ENCODE data around the gene TMEM63B.

The TMEM63B gene

DNA sequence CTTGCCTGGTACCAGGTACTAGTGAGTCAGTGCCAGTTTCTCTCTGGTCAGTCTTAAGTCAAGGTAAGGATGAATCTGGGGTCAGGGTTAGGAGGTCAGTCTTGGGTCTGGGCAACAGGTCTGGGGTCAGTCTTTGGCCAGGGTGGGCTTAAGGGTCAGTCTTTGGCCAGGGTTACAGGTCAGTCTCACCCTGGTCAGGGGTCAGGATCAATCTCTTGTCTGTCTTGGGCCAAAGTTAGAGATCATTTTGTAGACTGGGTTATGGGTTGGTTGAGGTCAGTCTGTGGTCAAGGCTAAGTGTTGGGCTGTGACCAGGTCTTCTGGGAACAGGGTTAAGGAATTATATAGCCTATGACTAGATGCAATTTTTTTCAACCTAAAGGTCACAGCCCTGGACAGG, 18.5 kb downstream of the TMEM63B start:
- no peak for DNase-seq

DNA sequence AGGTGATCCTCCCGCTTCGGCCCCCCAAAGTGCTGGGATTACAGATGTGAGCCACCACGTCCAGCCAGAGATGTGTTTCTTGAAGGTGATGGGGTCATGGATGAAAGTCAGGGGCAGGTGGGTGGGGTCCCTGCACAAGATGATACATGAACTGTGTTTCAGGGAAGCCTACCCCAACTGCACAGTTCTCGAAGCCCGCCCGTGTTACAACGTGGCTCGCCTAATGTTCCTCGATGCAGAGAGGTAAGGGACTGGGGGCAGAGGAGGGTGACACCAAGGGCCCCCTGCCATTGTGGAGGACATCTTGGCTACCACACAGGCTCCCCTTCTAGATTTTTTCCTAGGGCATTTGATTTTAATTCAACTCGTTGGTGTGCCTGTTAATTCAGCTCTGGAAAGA, 19.3 kb downstream of the TMEM63B start:
- DNase-seq, result no peak

- DNase-seq, result no peak
Measured at GRCh38 chr6:44147256-44147655, 19.9 kb downstream of the TMEM63B start.

DNA sequence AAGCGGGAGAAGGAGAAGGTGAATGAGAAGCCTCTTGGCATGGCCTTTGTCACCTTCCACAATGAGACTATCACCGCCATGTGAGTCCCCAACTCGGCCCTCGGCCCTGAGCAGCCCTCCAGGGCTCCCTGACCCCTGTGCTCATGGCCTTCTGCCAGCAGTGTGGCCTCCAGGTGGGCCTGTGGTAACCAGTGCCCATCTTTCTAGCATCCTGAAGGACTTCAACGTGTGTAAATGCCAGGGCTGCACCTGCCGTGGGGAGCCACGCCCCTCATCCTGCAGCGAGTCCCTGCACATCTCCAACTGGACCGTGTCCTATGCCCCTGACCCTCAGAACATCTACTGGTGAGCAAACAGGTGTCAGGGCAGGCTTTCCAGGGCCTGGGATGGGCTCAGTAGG, 21.0 kb downstream of the TMEM63B start:
- no peak for DNase-seq

DNA sequence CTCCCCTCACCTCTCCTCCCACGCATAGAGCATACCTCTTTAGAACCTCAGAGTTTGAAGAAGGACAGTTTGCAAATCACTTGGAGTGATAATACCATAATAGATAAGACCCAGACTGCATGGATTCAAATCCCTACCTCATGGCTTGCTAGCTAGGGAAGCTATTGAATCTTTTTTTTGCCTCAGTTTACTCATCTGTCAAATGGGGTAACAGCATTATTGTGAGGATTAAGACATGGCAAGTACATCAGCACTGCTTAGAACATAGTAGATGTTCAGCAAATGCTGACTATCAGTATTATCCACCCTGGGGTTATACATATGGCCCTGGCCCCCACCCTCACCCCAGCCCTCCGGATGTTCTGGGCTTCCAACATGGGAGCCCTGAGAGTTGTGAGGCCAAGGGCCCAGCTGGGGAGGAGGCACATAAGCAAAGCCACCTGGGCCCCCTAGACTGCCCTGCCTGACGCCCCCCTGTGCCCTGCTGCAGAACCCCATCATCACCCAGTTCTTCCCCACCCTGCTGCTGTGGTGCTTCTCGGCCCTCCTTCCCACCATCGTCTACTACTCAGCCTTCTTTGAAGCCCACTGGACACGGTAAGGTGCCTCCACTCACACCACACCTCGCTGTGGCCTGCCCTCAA, 22.1 kb downstream of the TMEM63B start:
- DNase-seq, result no peak

DNA sequence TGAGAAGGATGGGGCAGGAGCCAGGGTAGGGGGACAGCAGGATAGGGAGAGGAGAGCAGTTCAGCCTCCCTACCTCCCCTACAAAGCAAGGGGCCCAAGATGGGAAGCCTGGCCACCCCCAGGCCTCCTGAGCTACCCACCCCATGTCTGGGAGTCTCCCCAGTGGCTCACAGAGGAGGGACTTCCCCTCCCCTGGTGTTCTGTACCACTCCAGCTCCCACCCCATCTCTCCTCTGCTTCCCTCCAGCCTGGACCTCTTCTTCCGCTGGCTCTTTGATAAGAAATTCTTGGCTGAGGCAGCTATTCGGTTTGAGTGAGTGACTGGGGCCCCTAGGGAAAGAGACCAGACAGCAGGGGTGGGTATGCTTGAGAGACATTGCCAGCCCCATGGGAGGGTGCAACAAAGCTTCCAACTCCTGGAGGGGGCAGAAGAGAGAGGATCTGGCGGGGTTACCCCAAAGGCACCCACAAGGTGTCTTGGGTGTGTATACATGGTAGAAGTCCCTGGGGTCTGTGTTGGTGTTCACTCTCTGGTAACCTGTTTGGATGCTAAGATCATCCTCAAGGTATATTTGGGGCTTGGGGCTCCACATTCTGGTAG, 23.1 kb downstream of the TMEM63B start:
- DNase-seq, result no peak

DNA sequence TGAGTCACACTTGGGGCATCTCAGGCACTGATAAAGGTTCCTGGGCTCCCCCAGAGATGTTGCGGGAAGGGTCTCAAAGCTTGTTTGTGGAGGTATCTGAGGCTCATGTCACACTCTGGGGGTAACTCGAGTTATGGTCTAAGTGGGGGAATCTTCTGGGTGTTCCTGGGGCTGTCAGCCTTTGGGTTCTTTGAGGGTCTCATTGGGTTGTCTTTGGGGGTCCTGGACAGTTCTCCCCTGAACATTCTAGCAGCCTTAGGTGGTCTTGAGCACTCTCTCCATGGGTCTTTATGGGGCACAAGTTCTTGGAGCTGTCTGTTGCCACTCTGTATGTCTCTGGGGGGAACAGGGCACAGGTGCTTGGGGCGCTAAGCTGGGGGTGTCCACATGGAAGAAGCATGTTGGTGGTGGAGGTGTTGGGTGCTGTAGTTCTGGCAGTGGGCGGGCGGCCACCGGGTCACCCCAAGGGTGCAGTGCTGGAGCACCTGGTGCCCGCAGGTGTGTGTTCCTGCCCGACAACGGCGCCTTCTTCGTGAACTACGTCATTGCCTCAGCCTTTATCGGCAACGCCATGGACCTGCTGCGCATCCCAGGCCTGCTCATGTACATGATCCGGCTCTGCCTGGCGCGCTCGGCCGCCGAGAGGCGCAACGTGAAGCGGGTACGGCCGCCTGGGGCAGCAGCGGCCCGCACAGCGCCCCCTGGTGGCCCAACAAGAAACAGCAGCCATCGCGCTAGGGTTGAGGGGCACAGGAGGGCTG, 24.2 kb downstream of the TMEM63B start:
- peak; percentile 96 for DNase-seq

- no peak for DNase-seq
Measured at GRCh38 chr6:44152109-44152461, 24.7 kb downstream of the TMEM63B start.

- no peak for DNase-seq
Measured at GRCh38 chr6:44152533-44152932, 25.2 kb downstream of the TMEM63B start.

DNA sequence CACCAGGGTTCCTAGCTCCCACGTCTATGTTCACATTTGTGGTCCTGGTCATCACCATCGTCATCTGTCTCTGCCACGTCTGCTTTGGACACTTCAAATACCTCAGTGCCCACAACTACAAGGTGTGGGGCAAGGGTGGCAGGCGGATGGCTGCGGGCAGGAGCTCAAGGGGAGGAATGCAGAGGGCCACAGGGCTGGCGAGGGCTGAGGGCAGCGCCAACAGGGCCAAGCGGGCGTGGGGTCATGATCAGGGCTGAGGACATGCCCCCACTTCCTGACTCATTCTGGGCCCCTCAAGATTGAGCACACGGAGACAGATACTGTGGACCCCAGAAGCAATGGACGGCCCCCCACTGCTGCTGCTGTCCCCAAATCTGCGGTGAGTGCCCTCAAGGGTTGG, 26.7 kb downstream of the TMEM63B start:
- DNase-seq, result no peak

DNA sequence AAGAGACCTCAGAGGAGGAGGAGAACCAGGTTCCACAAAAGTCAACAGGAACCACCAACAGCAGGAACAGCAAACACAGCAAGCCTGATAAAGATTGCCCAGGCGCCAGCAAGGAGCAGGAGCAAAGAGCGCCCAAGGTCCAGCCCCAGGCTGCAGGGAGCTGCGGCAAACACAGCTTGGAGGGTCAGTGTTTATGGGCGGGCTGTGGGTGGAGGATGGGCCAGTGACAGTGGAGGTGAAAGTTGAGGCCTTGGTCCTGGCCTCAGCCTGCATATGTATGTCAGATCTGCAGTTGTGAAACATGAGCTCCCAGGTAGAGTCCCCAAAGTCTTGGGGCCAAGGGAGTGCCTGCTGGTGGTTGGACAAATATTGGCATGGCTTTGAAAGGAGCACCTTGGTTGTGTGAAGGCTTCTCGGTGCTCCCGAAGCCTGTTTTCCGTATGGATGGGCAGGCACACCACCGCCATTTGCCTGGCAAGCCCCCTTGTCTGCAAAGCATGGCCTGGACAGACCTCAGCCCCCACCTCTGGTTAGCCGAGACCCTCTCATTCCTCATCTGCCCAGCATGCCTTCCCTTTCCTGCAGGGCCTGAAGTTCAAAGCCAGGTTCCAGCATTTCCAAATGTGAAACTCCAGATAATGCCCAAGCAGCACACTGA, 29.3 kb downstream of the TMEM63B start:
- DNase-seq, result no peak

DNA sequence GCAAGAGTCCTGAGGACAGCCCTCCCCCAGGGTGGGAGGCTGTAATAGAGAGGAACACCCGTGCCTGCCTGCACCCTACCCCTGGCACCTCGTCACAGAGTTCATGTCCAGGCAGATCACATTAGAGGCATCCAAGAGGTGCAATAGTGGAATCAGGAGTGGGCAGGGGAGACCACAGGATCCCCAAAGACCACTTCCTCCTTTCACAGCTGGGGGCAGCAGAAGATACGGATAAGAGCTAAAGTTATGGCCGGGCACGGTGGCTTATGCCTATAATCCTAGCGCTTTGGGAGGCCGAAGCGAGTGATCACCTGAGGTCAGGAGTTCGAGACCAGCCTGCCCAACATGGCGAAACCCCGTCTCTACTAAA, 29.8 kb downstream of the TMEM63B start:
- no peak for DNase-seq

DNA sequence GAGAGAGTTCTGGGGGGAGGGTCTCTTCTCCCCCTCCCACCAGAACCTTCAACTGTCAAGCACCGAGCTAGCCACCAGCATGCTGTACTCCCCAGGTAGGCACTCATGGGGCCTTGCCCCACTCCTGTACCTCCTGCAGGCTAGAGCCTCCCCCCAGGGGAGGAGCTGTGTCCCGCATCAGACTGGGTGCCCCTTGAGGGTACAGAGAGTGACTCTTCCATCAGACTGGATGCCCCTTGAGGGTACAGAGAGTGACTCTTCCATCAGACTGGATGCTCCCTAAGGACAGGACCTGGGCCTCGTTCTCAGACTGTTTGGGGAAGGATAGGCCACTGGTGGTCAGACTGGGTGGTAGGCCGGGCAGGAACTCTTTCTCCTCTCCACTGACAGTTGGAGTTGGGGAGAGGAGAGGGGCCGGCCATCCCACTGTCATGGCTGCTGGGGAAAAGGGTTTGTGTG, 31.4 kb downstream of the TMEM63B start, which contains the start of gene CAPN11:
Gene CAPN11, plus strand, starts transcription at position 51 of the 459 bp plus-strand sequence. Its CDS starts 29 bp downstream, at position 80.
- DNase-seq, result no peak

DNA sequence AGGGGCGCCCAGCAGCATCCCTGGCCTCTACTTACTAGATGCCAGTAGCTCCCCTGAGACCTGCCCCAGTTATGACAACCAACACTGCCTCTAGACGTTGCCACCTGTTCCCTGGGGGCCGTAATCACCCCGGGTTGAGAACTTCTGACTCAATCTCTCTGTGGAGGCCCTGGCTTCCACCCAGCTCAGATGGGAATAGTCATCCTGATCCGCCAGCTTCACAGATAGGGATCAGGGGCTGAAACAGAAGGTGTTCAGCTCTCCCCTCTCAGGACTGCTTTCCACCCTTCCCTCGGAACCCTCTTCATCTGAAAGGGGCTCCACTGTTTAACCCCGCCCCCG, 34.6 kb downstream of the TMEM63B start:
- DNase-seq, result no peak

DNA sequence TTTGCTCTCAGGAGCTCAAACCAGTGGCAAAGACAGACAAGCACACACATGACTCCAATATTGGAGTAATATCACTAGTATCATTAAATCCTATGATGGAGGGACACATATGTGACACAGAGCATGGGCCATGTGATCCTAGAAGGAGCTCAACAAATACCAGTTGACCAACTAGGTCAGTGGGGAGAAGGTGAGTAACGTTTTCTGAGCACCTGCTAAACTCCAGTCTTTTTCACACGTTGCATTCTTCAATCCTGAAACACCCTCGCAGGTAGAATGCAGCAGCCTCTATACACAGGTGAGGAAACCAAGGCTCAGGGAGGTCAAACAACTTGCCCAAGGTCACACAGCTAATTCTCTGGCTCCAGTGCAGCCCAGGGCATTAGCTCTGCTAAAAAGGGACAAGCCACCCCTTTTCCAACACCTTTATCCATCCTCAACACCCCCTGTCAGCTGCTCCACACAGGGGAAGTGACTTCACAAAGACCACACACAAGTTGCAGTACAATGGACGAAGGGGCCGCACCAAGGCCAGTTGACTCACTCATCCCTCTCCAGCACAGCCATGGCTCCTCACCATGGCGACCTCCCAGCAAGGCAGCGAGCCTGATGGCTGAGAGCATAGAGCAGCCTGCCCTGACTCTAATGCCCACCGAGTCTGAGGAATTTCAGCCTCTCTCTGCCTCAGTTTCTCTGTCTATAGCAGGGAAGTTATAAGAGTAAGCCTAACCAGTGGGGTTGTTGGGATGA, 35.7 kb downstream of the TMEM63B start:
- DNase-seq, result no peak

DNA sequence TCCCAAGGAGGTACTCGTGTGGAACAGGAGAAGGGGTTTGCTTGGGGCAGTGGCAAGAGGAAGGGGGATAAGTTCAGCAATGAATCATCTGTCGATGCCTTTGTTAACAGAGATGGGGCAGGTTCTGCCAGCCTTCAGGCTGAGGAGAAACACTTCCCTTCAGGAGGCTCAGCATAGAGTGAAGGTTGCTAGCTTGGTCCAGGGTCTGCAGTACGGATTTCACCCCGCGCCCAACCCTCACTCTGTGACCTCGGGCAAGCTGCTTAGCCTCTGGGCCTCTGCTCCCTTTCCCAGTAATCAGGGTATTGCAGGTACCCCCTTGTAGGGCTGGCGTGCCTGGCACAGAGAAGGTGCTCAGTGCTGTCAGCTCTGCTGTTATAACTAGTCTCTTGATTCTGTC, 38.8 kb downstream of the TMEM63B start:
- no peak for DNase-seq

- no peak for DNase-seq
Measured at GRCh38 chr6:44166591-44167184, 39.3 kb downstream of the TMEM63B start.

GRCh38 chr6:44167567-44167966, 40.2 kb downstream of the TMEM63B start:
- no peak for DNase-seq

DNA sequence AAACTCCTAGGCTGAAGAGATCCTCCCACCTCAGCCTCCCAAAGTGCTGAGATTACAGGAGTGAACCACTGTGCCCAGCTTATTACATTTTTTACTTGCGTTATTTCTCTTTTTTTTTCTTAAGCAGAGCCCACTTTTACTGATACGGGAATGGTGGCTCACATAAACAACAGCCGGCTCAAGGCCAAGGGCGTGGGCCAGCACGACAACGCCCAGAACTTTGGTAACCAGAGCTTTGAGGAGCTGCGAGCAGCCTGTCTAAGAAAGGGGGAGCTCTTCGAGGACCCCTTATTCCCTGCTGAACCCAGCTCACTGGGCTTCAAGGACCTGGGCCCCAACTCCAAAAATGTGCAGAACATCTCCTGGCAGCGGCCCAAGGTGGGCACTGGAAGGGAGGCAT, 41.8 kb downstream of the TMEM63B start:
- DNase-seq, result no peak

GRCh38 chr6:44169886-44170570, 42.7 kb downstream of the TMEM63B start:
- DNase-seq, result no peak

GRCh38 chr6:44171899-44172546, 44.7 kb downstream of the TMEM63B start:
- DNase-seq, result no peak

Measured in DMS53 (cell line).